ENCODE results near the gene LUC7L. TPM values are rescaled to one million over a fixed set of nuclear protein-coding genes. Genes with fewer than 3 reads are reported as not detected.

Gene LUC7L, protein sequence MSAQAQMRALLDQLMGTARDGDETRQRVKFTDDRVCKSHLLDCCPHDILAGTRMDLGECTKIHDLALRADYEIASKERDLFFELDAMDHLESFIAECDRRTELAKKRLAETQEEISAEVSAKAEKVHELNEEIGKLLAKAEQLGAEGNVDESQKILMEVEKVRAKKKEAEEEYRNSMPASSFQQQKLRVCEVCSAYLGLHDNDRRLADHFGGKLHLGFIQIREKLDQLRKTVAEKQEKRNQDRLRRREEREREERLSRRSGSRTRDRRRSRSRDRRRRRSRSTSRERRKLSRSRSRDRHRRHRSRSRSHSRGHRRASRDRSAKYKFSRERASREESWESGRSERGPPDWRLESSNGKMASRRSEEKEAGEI
- 100 to 1,000 TPM in 1 of 7 donors, 10 to 100 TPM in 6; 60.7 to 112 (median 74.2) TPM for total RNA-seq
- 10 to 100 TPM; 56.6 to 68.5 TPM for polyA plus RNA-seq
- long read RNA-seq, donor 1, transcript LUC7L-201 (10 exons, 1,456 nt) = major isoform, 19 of 90 reads
- long read RNA-seq, donor 1, transcript LUC7L-221 (11 exons, 1,520 nt) = minor isoform, 5 of 90 reads
- long read RNA-seq, donor 1, partial matches to known transcripts = 16 of 90 reads
- long read RNA-seq, donor 1, other reads (novel, unspliced or antisense) = 41 of 90 reads
- long read RNA-seq, donor 2, transcript LUC7L-201 (10 exons, 1,456 nt) = major isoform, 9 of 206 reads
- long read RNA-seq, donor 2, partial matches to known transcripts = 181 of 206 reads
- long read RNA-seq, donor 2, other reads (novel, unspliced or antisense) = 12 of 206 reads
- long read RNA-seq, donor 3, partial matches to known transcripts = 16 of 50 reads
- long read RNA-seq, donor 3, other reads (novel, unspliced or antisense) = 23 of 50 reads

DNA sequence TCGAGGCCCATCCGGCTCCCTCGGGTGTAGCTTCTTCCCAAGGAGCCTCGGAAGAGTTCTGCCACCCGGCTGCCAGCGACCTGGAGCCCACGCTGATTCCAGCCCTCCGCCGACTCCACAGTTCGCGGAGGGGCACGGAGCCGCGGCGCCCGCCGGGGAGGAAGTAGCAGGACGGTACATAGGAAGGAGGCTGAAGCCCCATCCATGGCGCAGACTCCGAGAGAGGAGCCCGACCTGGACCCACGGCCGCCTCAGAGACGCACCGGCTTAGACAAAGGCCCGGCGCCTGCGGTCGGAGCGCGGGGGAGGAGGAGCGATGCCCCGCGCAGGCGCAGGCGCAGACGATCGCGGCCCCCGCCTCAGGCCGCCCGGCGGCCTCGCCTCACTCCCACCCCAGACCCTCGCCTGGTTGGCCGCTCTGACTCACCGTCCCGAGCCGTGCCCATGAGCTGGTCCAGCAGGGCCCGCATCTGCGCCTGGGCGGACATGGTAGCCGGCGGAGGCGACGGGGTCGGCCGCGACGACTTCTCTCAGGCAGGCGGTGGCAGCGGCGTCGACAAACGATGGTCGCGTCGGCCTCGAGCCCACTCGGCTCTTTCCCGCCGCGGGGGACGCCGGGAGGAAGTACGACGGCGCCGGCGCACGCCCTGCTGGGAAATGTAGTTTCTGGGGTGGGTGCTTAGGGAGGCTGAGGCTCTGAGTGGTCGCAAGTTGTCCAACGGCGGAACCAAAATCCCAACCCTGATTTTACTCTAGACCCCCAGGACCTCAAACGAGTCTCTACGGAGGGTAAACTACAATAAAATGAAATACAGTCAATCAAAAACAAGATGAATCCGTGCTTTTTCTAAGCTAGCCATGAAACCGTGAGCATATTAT lies at the start of gene LUC7L:
TSS of gene LUC7L (minus strand) at position 598 of the 879 bp plus-strand sequence. CDS start at position 488, 110 bp downstream.
- Histone ChIP-seq H3K4me1 (ENCODE audit: insufficient read depth) (peaks cover 3% of the 10 kb centered on the region), H3K9me3 (no peaks in the 10 kb centered on the region), H3K36me3 (no peaks in the 10 kb centered on the region), H3K4me3 (peak within 1 kb of the TSS; percentile 97), H3K27ac (peak within 1 kb of the TSS; percentile 86 to 93), H3K27me3 (no peaks in the 10 kb centered on the region)
- DNase-seq = peak; percentile 85 to 92 (median 88)
- TF ChIP-seq, protein P1, sequence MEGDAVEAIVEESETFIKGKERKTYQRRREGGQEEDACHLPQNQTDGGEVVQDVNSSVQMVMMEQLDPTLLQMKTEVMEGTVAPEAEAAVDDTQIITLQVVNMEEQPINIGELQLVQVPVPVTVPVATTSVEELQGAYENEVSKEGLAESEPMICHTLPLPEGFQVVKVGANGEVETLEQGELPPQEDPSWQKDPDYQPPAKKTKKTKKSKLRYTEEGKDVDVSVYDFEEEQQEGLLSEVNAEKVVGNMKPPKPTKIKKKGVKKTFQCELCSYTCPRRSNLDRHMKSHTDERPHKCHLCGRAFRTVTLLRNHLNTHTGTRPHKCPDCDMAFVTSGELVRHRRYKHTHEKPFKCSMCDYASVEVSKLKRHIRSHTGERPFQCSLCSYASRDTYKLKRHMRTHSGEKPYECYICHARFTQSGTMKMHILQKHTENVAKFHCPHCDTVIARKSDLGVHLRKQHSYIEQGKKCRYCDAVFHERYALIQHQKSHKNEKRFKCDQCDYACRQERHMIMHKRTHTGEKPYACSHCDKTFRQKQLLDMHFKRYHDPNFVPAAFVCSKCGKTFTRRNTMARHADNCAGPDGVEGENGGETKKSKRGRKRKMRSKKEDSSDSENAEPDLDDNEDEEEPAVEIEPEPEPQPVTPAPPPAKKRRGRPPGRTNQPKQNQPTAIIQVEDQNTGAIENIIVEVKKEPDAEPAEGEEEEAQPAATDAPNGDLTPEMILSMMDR (IDR thresholded peaks at IDR 0.05) = peak in 2 of 3 donors; percentile 19 to 23
- TF ChIP-seq EP300 (IDR thresholded peaks at IDR 0.05) (no peak), POLR2A (IDR thresholded peaks at IDR 0.05) (peak; percentile 99)
- intact Hi-C loops (cut with DNase I) = no loop called here
- 1 to 2% (median 1%) methylated on average over 65 to 88 of the region's 88 CpGs for WGBS, 3 donors

GRCh38 chr16:278863-279366 lies 49.7 kb upstream of the LUC7L start:
- no peak overlapping the region for H3K27ac ChIP-seq
- no peaks in the 10 kb centered on the region for H3K27me3 ChIP-seq
- TF ChIP-seq EP300 (IDR thresholded peaks at IDR 0.05) (no peak), POLR2A (IDR thresholded peaks at IDR 0.05) (no peak)
- TF ChIP-seq, protein P1 (IDR thresholded peaks at IDR 0.05) = no peak
- no peaks in the 10 kb centered on the region for H3K4me1 ChIP-seq (ENCODE audit: insufficient read depth)
- no peaks in the 10 kb centered on the region for H3K9me3 ChIP-seq
- DNase-seq = no peak
- WGBS, 3 donors = 46 to 58% (median 51%) methylated on average over 6 of the region's 6 CpGs
- no peaks in the 10 kb centered on the region for H3K36me3 ChIP-seq
- no peak overlapping the region for H3K4me3 ChIP-seq
- intact Hi-C loops (cut with DNase I) = no loop called here

DNA sequence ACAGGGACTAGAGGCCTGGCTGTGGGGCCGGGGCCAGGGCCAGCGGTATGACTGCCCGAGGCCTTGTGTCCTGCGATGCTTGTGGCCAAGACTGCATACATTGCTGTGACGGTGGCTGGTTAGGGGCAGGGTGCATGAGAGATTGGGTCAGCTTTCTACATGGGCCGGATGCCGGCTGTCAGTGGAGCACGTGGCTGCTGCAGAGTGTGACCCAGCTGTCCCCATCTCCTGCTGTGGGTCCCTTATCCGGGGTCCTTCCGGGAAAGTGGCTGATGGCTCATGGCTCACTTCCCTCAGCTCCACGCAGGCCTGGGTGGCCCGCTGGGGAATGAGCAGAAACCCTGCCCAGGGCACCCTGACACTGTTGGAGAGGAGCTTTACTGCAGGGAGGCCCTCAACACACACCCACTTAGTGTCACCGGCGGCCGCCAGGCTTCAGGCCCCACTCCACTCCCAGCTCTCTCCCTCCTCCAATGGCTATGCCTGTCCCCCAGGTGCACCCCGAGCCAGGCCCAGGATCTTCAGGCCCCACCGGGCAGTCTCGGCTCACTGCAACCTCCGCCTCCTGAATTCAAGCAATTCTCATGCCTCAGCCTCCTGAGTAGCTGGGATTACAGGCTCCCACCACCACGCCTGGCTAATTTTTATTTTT lies 47.3 kb upstream of the LUC7L start:
- Histone ChIP-seq H3K27me3 (no peaks in the 10 kb centered on the region), H3K27ac (no peak overlapping the region), H3K9me3 (no peaks in the 10 kb centered on the region), H3K4me3 (no peak overlapping the region), H3K4me1 (ENCODE audit: insufficient read depth) (no peaks in the 10 kb centered on the region), H3K36me3 (no peaks in the 10 kb centered on the region)
- intact Hi-C loops (cut with DNase I) = no loop called here
- DNase-seq = no peak
- TF ChIP-seq, protein P1 (IDR thresholded peaks at IDR 0.05) = no peak
- 83 to 87% (median 86%) methylated on average over 20 of the region's 20 CpGs for WGBS, 3 donors

Data from ovary (tissue), 10 donors.